GM23338 (cell line): ENCODE data around the gene SLC45A3. TPM values are rescaled to one million over a fixed set of nuclear protein-coding genes. Genes with fewer than 3 reads are reported as not detected.

Source experiments
- ATAC-seq: fragments of 200-7000 bp; cut with Tn5 transposase; 3 replicates; pipeline ENCODE4 v1.9.1; 2020
- DNase-seq: peaks from one replicate; pipeline ENCODE4 v3.0.0-alpha.2; 2015; ENCODE audit warnings: low spot score
- H2AFZ ChIP-seq: fragments of 200-600 bp; sonication (generic); 2 replicates; pipeline ENCODE4 v1.8.0; 2016; ENCODE audit warnings: antibody characterized with exemption, mild to moderate bottlenecking, moderate library complexity
- H3F3A ChIP-seq: fragments of 200-600 bp; sonication (generic); replicated peaks from 2 replicates; pipeline ENCODE4 v1.8.0; 2017; ENCODE audit warnings: antibody characterized with exemption, mixed run types, low read depth
- H3K27ac ChIP-seq: fragments of 200-600 bp; sonication (generic); 2 replicates; pipeline ENCODE4 v1.6.1; 2016; ENCODE audit warnings: low read depth
- H3K27me3 ChIP-seq: fragments of 200-600 bp; sonication (generic); 2 replicates; pipeline ENCODE4 v1.8.0; 2016; ENCODE audit warnings: mild to moderate bottlenecking, mixed run types, moderate library complexity; ENCODE audit not compliant: insufficient read depth
- H3K36me3 ChIP-seq: fragments of 200-600 bp; sonication (generic); 2 replicates; pipeline ENCODE4 v1.8.0; 2016; ENCODE audit warnings: mild to moderate bottlenecking; ENCODE audit not compliant: insufficient read depth
- H3K4me1 ChIP-seq: fragments of 200-600 bp; sonication (generic); 2 replicates; pipeline ENCODE4 v1.8.0; 2016; ENCODE audit warnings: mild to moderate bottlenecking, moderate library complexity; ENCODE audit not compliant: insufficient read depth
- H3K4me2 ChIP-seq: fragments of 200-600 bp; sonication (generic); 2 replicates; pipeline ENCODE4 v1.7.1; 2017; ENCODE audit warnings: mixed run types
- H3K4me3 ChIP-seq: fragments of 200-600 bp; sonication (generic); 2 replicates; pipeline ENCODE4 v1.6.1; 2016; ENCODE audit warnings: mixed run types
- H3K79me2 ChIP-seq: fragments of 200-600 bp; sonication (generic); replicated peaks from 2 replicates; pipeline ENCODE4 v1.8.0; 2017; ENCODE audit warnings: mild to moderate bottlenecking; ENCODE audit not compliant: insufficient read depth
- H3K9me2 ChIP-seq: fragments of 200-600 bp; sonication (generic); 2 replicates; pipeline ENCODE4 v1.8.0; 2017; ENCODE audit not compliant: insufficient read depth
- H4K20me1 ChIP-seq: fragments of 200-600 bp; sonication (generic); replicated peaks from 2 replicates; pipeline ENCODE4 v1.8.0; 2017; ENCODE audit warnings: mild to moderate bottlenecking; ENCODE audit not compliant: insufficient read depth
- H3K27ac Mint-ChIP-seq: 2 replicates; pipeline ENCODE4 v1.8.0; 2020; ENCODE audit warnings: inconsistent platforms, mild to moderate bottlenecking, moderate library complexity, mixed read lengths
- H3K27me3 Mint-ChIP-seq: 3 replicates; pipeline ENCODE4 v1.8.0; 2022; ENCODE audit warnings: low read depth, mild to moderate bottlenecking, moderate library complexity, mixed read lengths, inconsistent platforms; ENCODE audit not compliant: insufficient read depth, poor library complexity
- H3K36me3 Mint-ChIP-seq: 3 replicates; pipeline ENCODE4 v1.8.0; 2021; ENCODE audit warnings: low read depth, mild to moderate bottlenecking, inconsistent platforms, moderate library complexity, mixed read lengths
- H3K4me1 Mint-ChIP-seq: 3 replicates; pipeline ENCODE4 v1.8.0; 2020; ENCODE audit warnings: mild to moderate bottlenecking, inconsistent platforms, mixed read lengths
- H3K4me3 Mint-ChIP-seq: 3 replicates; pipeline ENCODE4 v1.8.0; 2021; ENCODE audit warnings: moderate library complexity, mild to moderate bottlenecking, inconsistent platforms, mixed read lengths
- H3K9me3 Mint-ChIP-seq: 3 replicates; pipeline ENCODE4 v1.8.0; 2020; ENCODE audit warnings: moderate library complexity, mild to moderate bottlenecking, inconsistent platforms, mixed read lengths
- CREB1 ChIP-seq: fragments of 250-450 bp; sonication (Bioruptor Pico); IDR thresholded peaks from 2 replicates; pipeline ENCODE4 v1.5.0; 2020; ENCODE audit warnings: low read depth, mild to moderate bottlenecking, moderate library complexity
- CTCF ChIP-seq, 2 experiments: fragments of 200-600 bp in 1 of 2; sonication (generic) in 1 of 2; conservative IDR thresholded peaks; 2 replicates each; pipeline versions ENCODE4 v1.5.1 to v1.6.1; 2016 to 2017; ENCODE audit warnings: antibody characterized with exemption in 2 of 2, low read depth in 2 of 2, mild to moderate bottlenecking in 2 of 2, moderate library complexity in 1 of 2
- ETS1 ChIP-seq: IDR thresholded peaks from 2 replicates; pipeline ENCODE4 v1.6.1; 2016; ENCODE audit warnings: antibody characterized with exemption
- EZH2 ChIP-seq: fragments of 200-600 bp; sonication (generic); IDR thresholded peaks from one replicate; pipeline ENCODE4 v1.8.0; 2017; ENCODE audit warnings: antibody characterized with exemption, mild to moderate bottlenecking, low read depth; ENCODE audit not compliant: unreplicated experiment
- EZH2phosphoT487 ChIP-seq: fragments of 200-600 bp; sonication (generic); IDR thresholded peaks from one replicate; pipeline ENCODE4 v1.8.1; 2018; ENCODE audit warnings: antibody characterized with exemption; ENCODE audit not compliant: unreplicated experiment
- JUNB ChIP-seq: IDR thresholded peaks from one replicate; pipeline ENCODE4 v1.6.1; 2016; ENCODE audit warnings: antibody characterized with exemption; ENCODE audit not compliant: unreplicated experiment
- NANOG ChIP-seq: IDR thresholded peaks from 2 replicates; pipeline ENCODE4 v1.6.1; 2016; ENCODE audit warnings: antibody characterized with exemption, borderline replicate concordance
- POLR2AphosphoS5 ChIP-seq: IDR thresholded peaks from 2 replicates; pipeline ENCODE4 v1.6.1; 2016; ENCODE audit warnings: antibody characterized with exemption, low read depth
- REST ChIP-seq: IDR thresholded peaks from one replicate; pipeline ENCODE4 v1.6.1; 2018; ENCODE audit warnings: antibody characterized with exemption; ENCODE audit not compliant: unreplicated experiment
- STAT1 ChIP-seq: IDR thresholded peaks from one replicate; pipeline ENCODE4 v1.6.1; 2016; ENCODE audit warnings: antibody characterized with exemption; ENCODE audit not compliant: unreplicated experiment
- ZNF114 ChIP-seq: fragments of 250-450 bp; sonication (Bioruptor Pico); IDR thresholded peaks from 2 replicates; pipeline ENCODE4 v1.5.0; 2020; ENCODE audit warnings: mild to moderate bottlenecking, moderate library complexity
- ZNF331 ChIP-seq: fragments of 250-450 bp; sonication (Bioruptor Pico); IDR thresholded peaks from 2 replicates; pipeline ENCODE4 v1.5.0; 2020; ENCODE audit warnings: low read depth, mild to moderate bottlenecking, moderate library complexity
- ZNF462 ChIP-seq: fragments of 250-450 bp; sonication (Bioruptor Pico); IDR thresholded peaks from 2 replicates; pipeline ENCODE4 v1.5.0; 2020; ENCODE audit warnings: mild to moderate bottlenecking, moderate library complexity
- polyA plus RNA-seq: library from polyadenylated mRNA; unstranded; fragments of >200 nt; fragmentation: Nextera tagmentation; extraction: Ambion mirVana; gene quantifications from 2 replicates; pipeline ENCODE4 v1.2.1, GENCODE V29; 2016
- total RNA-seq: library from RNA; depleted of rRNA; stranded (reverse); fragments of >200 nt; shearing (Covaris generic); gene quantifications from 2 replicates; pipeline ENCODE4 v1.2.3, GENCODE V29; 2014

Gene SLC45A3
- total and polyA plus RNA-seq, 2 experiments from 2014 or later = 4.7 to 16.0 TPM

GRCh38 chr1:205693421-205693991, 13.2 kb upstream of the SLC45A3 start:
- no peaks in the 10 kb centered on the region for H3K9me3 Mint-ChIP-seq
- Histone ChIP-seq H4K20me1 (no peaks in the 10 kb centered on the region), H3F3A (no peaks in the 10 kb centered on the region), H3K9me2 (no peaks in the 10 kb centered on the region), H3K79me2 (no peaks in the 10 kb centered on the region), H3K4me3 (no peak overlapping the region), H3K27ac (no peak overlapping the region), H3K27me3 (no peaks in the 10 kb centered on the region), H2AFZ (peak overlapping the region; percentile 95), H3K36me3 (no peaks in the 10 kb centered on the region), H3K4me2 (peak overlapping the region; percentile 55), H3K4me1 (peaks cover 13% of the 10 kb centered on the region)
- H3K27ac Mint-ChIP-seq = peak overlapping the region; percentile 70; the same call in 1 of the 2 replicates
- peak; percentile 44 for ATAC-seq
- TF ChIP-seq EZH2phosphoT487 (no peak), EZH2 (no peak), CTCF (conservative IDR thresholded peaks at IDR 0.05; ENCODE audit: low read depth in 2 of 2) (no peak), JUNB (no peak), ZNF331 (no peak), REST (no peak), ETS1 (no peak), CREB1 (CRISPR knock-in tag) (no peak), ZNF462 (CRISPR knock-in tag) (no peak), STAT1 (no peak), NANOG (no peak), POLR2AphosphoS5 (no peak), ZNF114 (no peak)
- 0 out of 3 replicates have a peak overlapping the region, but pooled peaks have one; percentile 16 for H3K4me3 Mint-ChIP-seq
- H3K36me3 Mint-ChIP-seq = no peaks in the 10 kb centered on the region
- H3K4me1 Mint-ChIP-seq = peaks cover 19% of the 10 kb centered on the region
- H3K27me3 Mint-ChIP-seq = peaks cover 11% of the 10 kb centered on the region
- no peak for DNase-seq
